ENCODE results near the gene TTLL10. TPM values are rescaled to one million over a fixed set of nuclear protein-coding genes. Genes with fewer than 3 reads are reported as not detected.
A peak's percentile ranks its signal among the peaks of the same experiment; 100 is the strongest.

The TTLL10 gene
- total RNA-seq, 3 donors from 2014 or later, result 0.32 to 4.4 (median 1.8) TPM

Small RNA genes lying within 50 kb of the gene (microRNA-seq; reads per million reads assigned to microRNA genes)
- gene MIR200A, result 8,134 reads per million, percentile 95 among the genes with 10 or more reads in this experiment
- gene MIR200B, result 31,805 reads per million, percentile 98 among the genes with 10 or more reads in this experiment
- 5,805 reads per million, percentile 92 among the genes with 10 or more reads in this experiment for gene MIR429

Other genes starting within 250 kb of the TTLL10 start
- gene SAMD11, start 250.0 kb upstream of the TTLL10 start, total RNA-seq, result 1 to 10 TPM; 2.2 to 4.3 (median 2.7) TPM
- gene NOC2L, start 214.6 kb upstream of the TTLL10 start, total RNA-seq, result 10 to 100 TPM; 47.3 to 56.2 (median 54.6) TPM
- gene KLHL17, start 213.3 kb upstream of the TTLL10 start, total RNA-seq, result 10 to 100 TPM in 2 of 3 donors, 1 to 10 TPM in 1; 9.0 to 14.7 (median 11.0) TPM
- gene PLEKHN1, start 207.4 kb upstream of the TTLL10 start, total RNA-seq, result under 1 TPM; 0.23 to 0.99 (median 0.32) TPM
- under 1 TPM in 1 of 3 donors, not detected in 2; 0.24 TPM for gene PERM1, start 191.8 kb upstream of the TTLL10 start, total RNA-seq
- 10 to 100 TPM; 10.3 to 22.7 (median 21.1) TPM for gene HES4, start 173.8 kb upstream of the TTLL10 start, total RNA-seq
- gene ISG15, start 160.4 kb upstream of the TTLL10 start, total RNA-seq, result 10 to 100 TPM; 37.5 to 41.7 (median 38.7) TPM
- gene AGRN, start 153.8 kb upstream of the TTLL10 start, total RNA-seq, result 10 to 100 TPM; 32.0 to 54.4 (median 40.6) TPM
- gene RNF223, start 99.6 kb upstream of the TTLL10 start, total RNA-seq, result 1 to 10 TPM; 1.3 to 7.5 (median 2.1) TPM
- gene C1orf159, start 57.8 kb upstream of the TTLL10 start, total RNA-seq, result 10 to 100 TPM; 18.4 to 25.3 (median 24.0) TPM
- 1 to 10 TPM; 1.6 to 2.2 (median 2.2) TPM for gene TNFRSF18, start 32.7 kb downstream of the TTLL10 start, total RNA-seq
- 1 to 10 TPM in 1 of 3 donors, under 1 TPM in 2; 0.69 to 1.2 (median 0.80) TPM for gene TNFRSF4, start 40.3 kb downstream of the TTLL10 start, total RNA-seq
- 100 to 1,000 TPM; 169 to 257 (median 226) TPM for gene SDF4, start 58.1 kb downstream of the TTLL10 start, total RNA-seq
- 10 to 100 TPM in 1 of 3 donors, 1 to 10 TPM in 2; 7.3 to 12.5 (median 9.0) TPM for gene B3GALT6, start 58.4 kb downstream of the TTLL10 start, total RNA-seq
- gene C1QTNF12, start 72.8 kb downstream of the TTLL10 start, total RNA-seq, result 10 to 100 TPM; 21.5 to 54.0 (median 36.5) TPM
- 10 to 100 TPM; 49.8 to 65.8 (median 61.1) TPM for gene UBE2J2, start 100.0 kb downstream of the TTLL10 start, total RNA-seq
- gene SCNN1D, start 106.6 kb downstream of the TTLL10 start, total RNA-seq, result 1 to 10 TPM; 3.5 to 5.4 (median 4.5) TPM
- 10 to 100 TPM; 42.1 to 76.9 (median 44.8) TPM for gene ACAP3, start 134.1 kb downstream of the TTLL10 start, total RNA-seq
- gene PUSL1, start 134.7 kb downstream of the TTLL10 start, total RNA-seq, result 10 to 100 TPM; 12.4 to 15.9 (median 15.4) TPM
- 100 to 1,000 TPM in 1 of 3 donors, 10 to 100 TPM in 2; 89.9 to 127 (median 95.5) TPM for gene INTS11, start 150.8 kb downstream of the TTLL10 start, total RNA-seq
- 10 to 100 TPM; 41.2 to 77.9 (median 55.5) TPM for gene CPTP, start 150.9 kb downstream of the TTLL10 start, total RNA-seq
- 1 to 10 TPM in 1 of 3 donors, under 1 TPM in 2; 0.57 to 1.1 (median 0.96) TPM for gene TAS1R3, start 157.4 kb downstream of the TTLL10 start, total RNA-seq
- 10 to 100 TPM; 51.7 to 95.3 (median 73.1) TPM for gene DVL1, start 175.5 kb downstream of the TTLL10 start, total RNA-seq
- gene MXRA8, start 184.7 kb downstream of the TTLL10 start, total RNA-seq, result 10 to 100 TPM in 2 of 3 donors, 1 to 10 TPM in 1; 6.8 to 62.1 (median 20.8) TPM
- gene AURKAIP1, start 201.3 kb downstream of the TTLL10 start, total RNA-seq, result 100 to 1,000 TPM; 150 to 180 (median 177) TPM
- 100 to 1,000 TPM; 123 to 172 (median 151) TPM for gene CCNL2, start 225.5 kb downstream of the TTLL10 start, total RNA-seq
- gene MRPL20, start 233.4 kb downstream of the TTLL10 start, total RNA-seq, result 100 to 1,000 TPM in 2 of 3 donors, 10 to 100 TPM in 1; 75.7 to 106 (median 105) TPM
- 10 to 100 TPM in 1 of 3 donors, 1 to 10 TPM in 1, under 1 TPM in 1; 0.81 to 11.3 (median 1.9) TPM for gene ANKRD65, start 247.4 kb downstream of the TTLL10 start, total RNA-seq

All from mucosa of descending colon (tissue), 3 donors.